PC-9 (cell line): Measurements from ENCODE around the gene MYO16.

ENCODE experiments used
- EZH2 ChIP-seq: fragments of 200-600 bp; sonication (generic); IDR thresholded peaks from 2 replicates; pipeline ENCODE4 v1.8.0; 2017; ENCODE audit warnings: antibody characterized with exemption, low read depth
- TF ChIP-seq, protein P1 (sequence below): fragments of 200-600 bp; sonication (generic); conservative IDR thresholded peaks from 2 replicates; pipeline ENCODE4 v1.6.1; 2017; ENCODE audit warnings: mixed run types, antibody characterized with exemption, mild to moderate bottlenecking, moderate library complexity

GRCh38 chr13:108752276-108752675, 122.9 kb downstream of the MYO16 start:
- TF ChIP-seq, protein P1, sequence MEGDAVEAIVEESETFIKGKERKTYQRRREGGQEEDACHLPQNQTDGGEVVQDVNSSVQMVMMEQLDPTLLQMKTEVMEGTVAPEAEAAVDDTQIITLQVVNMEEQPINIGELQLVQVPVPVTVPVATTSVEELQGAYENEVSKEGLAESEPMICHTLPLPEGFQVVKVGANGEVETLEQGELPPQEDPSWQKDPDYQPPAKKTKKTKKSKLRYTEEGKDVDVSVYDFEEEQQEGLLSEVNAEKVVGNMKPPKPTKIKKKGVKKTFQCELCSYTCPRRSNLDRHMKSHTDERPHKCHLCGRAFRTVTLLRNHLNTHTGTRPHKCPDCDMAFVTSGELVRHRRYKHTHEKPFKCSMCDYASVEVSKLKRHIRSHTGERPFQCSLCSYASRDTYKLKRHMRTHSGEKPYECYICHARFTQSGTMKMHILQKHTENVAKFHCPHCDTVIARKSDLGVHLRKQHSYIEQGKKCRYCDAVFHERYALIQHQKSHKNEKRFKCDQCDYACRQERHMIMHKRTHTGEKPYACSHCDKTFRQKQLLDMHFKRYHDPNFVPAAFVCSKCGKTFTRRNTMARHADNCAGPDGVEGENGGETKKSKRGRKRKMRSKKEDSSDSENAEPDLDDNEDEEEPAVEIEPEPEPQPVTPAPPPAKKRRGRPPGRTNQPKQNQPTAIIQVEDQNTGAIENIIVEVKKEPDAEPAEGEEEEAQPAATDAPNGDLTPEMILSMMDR = no peak
- no peak for TF ChIP-seq EZH2
